HG03460 (cell line): ENCODE data around the gene LMOD2.
A peak's percentile ranks its signal among the peaks of the same experiment; 100 is the strongest.

Experiments used
- ATAC-seq: cut with Tn5 transposase; IDR thresholded peaks from one replicate; pipeline ENCODE4 v1.9.1; 2021; ENCODE audit not compliant: unreplicated experiment

Gene LMOD2

GRCh38 chr7:123712619-123713018, 57.0 kb downstream of the LMOD2 start:
- peak; percentile 45 for ATAC-seq
